ENCODE data around the gene C2orf42.

- no peak for TF ChIP-seq CTCF (conservative IDR thresholded peaks at IDR 0.05)
- TF ChIP-seq ZFX (IDR thresholded peaks at IDR 0.05): no peak
These were observed 23.5 kb upstream of the C2orf42 start for GRCh38 chr2:70214365-70214764.

Measured in C4-2B (cell line).